Activated naive CD4-positive, alpha-beta T cell treated with anti-CD3 and anti-CD28 coated beads for 36 hours (primary cell): ENCODE measurements around the gene TEX36. TPM values are rescaled to one million over a fixed set of nuclear protein-coding genes. Genes with fewer than 3 reads are reported as not detected.

Experiments
- CTCF ChIA-PET: fragments of 350-600 bp; sonication (Branson Sonifier 250); formaldehyde crosslinking; loops from one replicate; lab custom pipeline; 2021; ENCODE audit warnings: antibody characterized with exemption; lab: Charles Lee
- DNase-seq: peaks from one replicate; pipeline ENCODE4 v3.0.0-alpha.2; 2020
- H3K27ac Mint-ChIP-seq: one replicate; pipeline ENCODE4 v1.8.0; 2021; ENCODE audit warnings: mild to moderate bottlenecking, mixed read lengths
- H3K27me3 Mint-ChIP-seq: one replicate; pipeline ENCODE4 v1.8.0; 2021; ENCODE audit warnings: low read depth, mixed read lengths
- H3K36me3 Mint-ChIP-seq: one replicate; pipeline ENCODE4 v1.8.0; 2021; ENCODE audit warnings: low read depth, mixed read lengths
- H3K4me1 Mint-ChIP-seq: one replicate; pipeline ENCODE4 v1.8.0; 2021; ENCODE audit warnings: low read depth, mixed read lengths
- H3K4me3 Mint-ChIP-seq: one replicate; pipeline ENCODE4 v1.8.0; 2021; ENCODE audit warnings: mild to moderate bottlenecking, moderate library complexity, mixed read lengths
- H3K9me3 Mint-ChIP-seq: one replicate; pipeline ENCODE4 v1.8.0; 2021; ENCODE audit warnings: mixed read lengths
- intact Hi-C: fragments of 100-400 bp; cut with micrococcal nuclease; formaldehyde crosslinking; loops from one replicate; pipeline ENCODE4 v1.15.1; 2023
- total RNA-seq, 2 experiments: library from RNA; stranded (reverse); gene quantifications; one replicate each; pipeline ENCODE4 v1.2.3, GENCODE V29; 2021

TEX36 gene
- total RNA-seq, 2 experiments from 2014 or later: not detected

DNA sequence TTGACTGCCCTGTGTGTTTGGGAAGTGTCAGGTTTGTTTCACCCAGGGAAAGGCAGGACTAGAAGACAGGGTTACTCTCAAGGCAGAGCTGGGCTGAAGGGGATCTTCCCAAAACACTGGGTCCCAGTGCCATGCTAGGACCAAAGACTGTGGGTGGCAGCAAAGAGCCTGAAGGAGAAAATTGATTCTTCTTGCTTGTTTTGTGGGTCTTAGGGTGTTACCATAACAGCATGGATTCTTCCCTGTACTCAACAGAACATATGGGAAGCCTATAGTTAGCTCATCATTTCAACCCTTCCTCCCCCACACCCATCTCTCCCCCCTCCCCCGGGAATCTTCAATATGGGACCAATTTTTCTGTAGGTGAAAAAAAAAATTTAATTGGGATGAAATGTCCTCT, 42.3 kb downstream of the TEX36 start:
- no peak overlapping the region for H3K4me3 Mint-ChIP-seq
- no peaks in the 10 kb centered on the region for H3K4me1 Mint-ChIP-seq
- intact Hi-C loops: no loop called here
- H3K27me3 Mint-ChIP-seq: peaks cover 35% of the 10 kb centered on the region
- no peaks in the 10 kb centered on the region for H3K36me3 Mint-ChIP-seq
- no peak overlapping the region for H3K27ac Mint-ChIP-seq
- CTCF ChIA-PET: no interaction called here
- no peak for DNase-seq
- no peaks in the 10 kb centered on the region for H3K9me3 Mint-ChIP-seq

DNA sequence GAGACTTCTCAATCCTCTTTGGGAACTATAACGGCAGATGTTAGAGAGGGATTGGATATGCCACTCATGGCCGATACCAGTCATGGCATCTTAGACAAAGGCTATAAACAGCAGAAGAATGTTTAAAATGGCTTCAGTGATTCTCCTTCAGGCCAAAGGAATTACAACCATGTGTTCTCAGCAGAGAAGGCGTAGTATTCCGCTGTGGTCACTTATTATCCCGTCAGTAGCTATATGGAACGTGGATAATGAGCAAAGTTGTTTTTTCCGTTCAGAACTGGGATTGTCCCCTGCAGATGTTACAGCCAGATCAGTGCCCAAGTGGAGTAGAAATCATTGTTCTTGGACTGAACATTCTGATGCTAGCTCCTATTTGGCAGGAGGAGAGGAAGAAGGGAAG, 43.1 kb downstream of the TEX36 start:
- no peak for DNase-seq
- Mint-ChIP-seq H3K27me3 (peaks cover 35% of the 10 kb centered on the region), H3K36me3 (no peaks in the 10 kb centered on the region), H3K4me3 (no peak overlapping the region), H3K27ac (no peak overlapping the region), H3K9me3 (no peaks in the 10 kb centered on the region), H3K4me1 (no peaks in the 10 kb centered on the region)
- intact Hi-C loops: no loop called here
- CTCF ChIA-PET: no interaction called here

DNA sequence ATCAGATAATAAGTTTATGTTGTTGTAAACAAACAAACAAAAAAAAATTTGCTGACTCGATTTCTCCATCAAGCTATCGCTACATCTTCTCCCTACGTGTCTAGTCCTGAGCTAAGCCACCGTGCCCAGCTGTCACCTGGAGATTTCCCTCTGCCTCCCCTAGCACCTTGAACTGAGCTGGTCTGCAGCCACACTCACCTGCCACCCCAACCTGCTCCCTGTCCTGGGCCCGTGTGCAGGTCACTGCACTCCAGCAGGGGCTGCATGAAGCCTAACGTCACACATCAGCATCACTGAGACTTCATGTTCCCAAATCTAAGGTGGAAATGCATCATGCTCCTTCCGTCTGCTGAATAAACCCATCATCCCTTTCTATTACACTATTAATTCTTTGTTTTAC, 44.4 kb downstream of the TEX36 start:
- H3K36me3 Mint-ChIP-seq: no peaks in the 10 kb centered on the region
- CTCF ChIA-PET: interaction anchor here (0.5 kb wide), 1 partner anchor 73 kb away, joined by 4 read pairs; no protein-coding TSS in a partner anchor

DNA sequence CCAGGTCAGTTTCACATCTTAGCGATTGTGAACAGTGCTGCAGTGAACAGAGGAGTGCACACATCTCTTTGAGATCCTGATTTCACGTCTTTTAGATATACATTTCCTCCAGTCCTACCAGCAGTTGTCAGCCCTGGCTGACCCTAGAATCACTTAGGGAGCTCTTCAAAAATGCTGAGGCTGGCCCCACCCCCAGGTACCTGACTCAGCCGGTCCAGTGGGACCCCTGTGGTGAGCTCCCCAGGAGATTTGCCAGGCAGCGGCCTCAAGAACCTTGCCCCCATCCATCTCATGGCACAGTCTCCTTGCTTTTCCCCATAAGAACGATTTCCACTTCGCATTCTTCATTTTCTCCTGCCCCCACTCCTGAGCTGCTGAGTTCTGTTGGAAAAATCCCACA, 45.5 kb downstream of the TEX36 start:
- intact Hi-C loops: no loop called here
- Mint-ChIP-seq H3K36me3 (no peaks in the 10 kb centered on the region), H3K4me1 (no peaks in the 10 kb centered on the region), H3K4me3 (no peak overlapping the region), H3K27ac (no peak overlapping the region), H3K9me3 (no peaks in the 10 kb centered on the region), H3K27me3 (peaks cover 26% of the 10 kb centered on the region)
- CTCF ChIA-PET: no interaction called here
- no peak for DNase-seq

More for the DNA sequence above, 44.4 kb downstream of the TEX36 start:
- intact Hi-C loops: no loop called here
- H3K27ac Mint-ChIP-seq: no peak overlapping the region
- no peak for DNase-seq
- no peaks in the 10 kb centered on the region for H3K9me3 Mint-ChIP-seq
- H3K27me3 Mint-ChIP-seq: peaks cover 29% of the 10 kb centered on the region
- H3K4me1 Mint-ChIP-seq: no peaks in the 10 kb centered on the region
- no peak overlapping the region for H3K4me3 Mint-ChIP-seq

DNA sequence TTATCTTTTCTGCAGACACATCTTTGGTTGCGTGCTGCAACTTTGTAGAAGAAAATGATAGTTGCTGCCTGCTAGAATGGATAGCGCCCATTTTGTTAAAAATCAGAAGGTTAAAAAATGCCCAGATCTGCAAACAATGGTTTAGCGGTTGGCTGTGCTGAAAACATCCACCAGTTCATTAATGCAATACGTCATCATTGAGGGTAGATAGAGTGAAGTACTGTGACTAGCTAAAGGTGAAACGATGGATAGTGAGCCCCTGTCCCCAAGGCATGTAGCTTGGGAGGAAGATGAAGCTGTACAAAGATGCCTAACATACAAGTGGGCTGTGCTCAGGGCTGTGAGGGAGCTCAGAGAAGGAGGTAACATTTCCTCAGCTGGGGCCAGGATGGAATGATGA, 48.4 kb downstream of the TEX36 start:
- Mint-ChIP-seq H3K27ac (no peak overlapping the region), H3K4me3 (no peak overlapping the region), H3K9me3 (no peaks in the 10 kb centered on the region), H3K36me3 (no peaks in the 10 kb centered on the region), H3K4me1 (no peaks in the 10 kb centered on the region), H3K27me3 (peaks cover 11% of the 10 kb centered on the region)
- CTCF ChIA-PET: no interaction called here
- intact Hi-C loops: no loop called here
- DNase-seq: no peak

DNA sequence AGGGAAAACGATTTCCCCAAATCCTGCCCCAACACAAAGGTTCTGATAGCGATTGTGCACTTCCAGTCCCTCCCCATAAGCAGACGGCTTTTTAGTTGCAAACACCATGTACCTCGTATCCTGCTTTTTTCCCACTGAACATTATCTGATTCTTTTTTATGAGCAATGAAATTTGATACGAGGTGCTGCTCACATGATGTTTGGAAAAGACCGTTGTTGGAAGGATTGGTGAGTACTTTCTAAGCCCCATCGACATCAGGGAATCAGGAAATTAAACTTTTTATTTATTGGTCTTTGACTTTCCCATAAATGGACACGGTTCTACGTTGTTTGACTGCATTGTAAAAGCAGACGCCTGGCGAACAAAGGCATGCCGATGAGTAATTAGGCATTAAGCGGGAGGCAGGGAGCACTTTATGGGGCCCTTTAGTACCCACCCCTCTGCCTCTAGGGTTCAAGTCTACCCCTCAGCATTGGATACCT, 49.4 kb downstream of the TEX36 start:
- H3K27ac Mint-ChIP-seq: no peak overlapping the region
- peaks cover 9% of the 10 kb centered on the region for H3K27me3 Mint-ChIP-seq
- no peaks in the 10 kb centered on the region for H3K9me3 Mint-ChIP-seq
- H3K36me3 Mint-ChIP-seq: no peaks in the 10 kb centered on the region
- intact Hi-C loops: no loop called here
- CTCF ChIA-PET: interaction anchor here (0.7 kb wide), 1 partner anchor 22 kb away, joined by 3 read pairs; no protein-coding TSS in a partner anchor
- no peaks in the 10 kb centered on the region for H3K4me1 Mint-ChIP-seq
- DNase-seq: no peak
- no peak overlapping the region for H3K4me3 Mint-ChIP-seq

DNA sequence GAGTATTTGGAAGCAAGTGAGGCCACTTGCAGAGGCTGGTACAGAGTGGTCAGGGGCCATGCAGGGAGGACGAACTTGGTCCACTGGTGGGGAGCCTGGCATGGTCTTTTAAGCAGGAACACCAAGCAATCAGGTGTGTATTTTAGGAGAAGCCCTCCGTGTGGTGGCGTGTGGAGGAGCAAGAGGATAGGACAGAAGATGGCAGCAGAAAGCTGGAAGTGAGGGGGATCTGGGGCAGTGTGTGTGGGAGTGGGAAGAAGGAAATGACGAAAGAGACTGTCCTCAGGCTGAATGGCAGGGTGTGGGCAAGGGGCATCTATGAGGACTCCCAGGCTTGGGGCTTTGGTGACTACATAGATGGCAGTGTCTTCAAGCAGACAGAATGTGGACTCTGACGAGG, 51.2 kb downstream of the TEX36 start:
- Mint-ChIP-seq H3K4me3 (no peak overlapping the region), H3K36me3 (no peaks in the 10 kb centered on the region), H3K27ac (no peak overlapping the region), H3K27me3 (no peaks in the 10 kb centered on the region), H3K9me3 (no peaks in the 10 kb centered on the region), H3K4me1 (no peaks in the 10 kb centered on the region)
- intact Hi-C loops: no loop called here
- DNase-seq: no peak
- CTCF ChIA-PET: no interaction called here

DNA sequence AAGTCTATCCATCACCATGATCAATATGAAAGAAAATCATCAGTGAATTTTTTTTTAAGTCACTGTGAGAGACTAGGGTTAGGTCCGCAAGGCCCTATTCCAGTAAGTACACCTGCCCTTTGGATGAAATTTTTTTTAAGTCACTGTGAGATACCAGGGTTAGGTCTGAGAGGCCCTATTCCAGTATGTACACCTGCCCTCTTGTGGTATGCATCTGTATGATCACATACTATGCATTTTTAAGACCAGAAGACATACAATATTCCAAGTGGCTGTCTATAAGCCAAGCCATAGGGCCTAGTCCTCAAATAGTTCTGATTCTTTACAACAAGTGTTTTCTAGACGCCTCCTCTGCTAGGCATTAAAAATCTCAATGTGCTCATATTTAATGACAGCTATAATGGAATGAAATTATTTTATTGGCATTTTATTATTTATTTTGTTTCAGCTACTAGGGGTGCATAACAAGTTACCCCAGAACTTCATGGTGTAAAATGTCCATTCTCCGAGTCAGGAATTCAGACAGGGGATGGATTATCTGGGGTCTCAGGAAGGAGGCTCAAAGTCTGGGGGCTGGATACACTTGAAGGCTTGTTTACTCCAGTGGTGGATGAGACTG, 53.1 kb downstream of the TEX36 start:
- CTCF ChIA-PET: interaction anchor here (0.6 to 1.0 kb wide), 3 partner anchors 29 to 638 kb away, joined by 3 read pairs; no protein-coding TSS in a partner anchor
- intact Hi-C loops: loop anchor here (1.0 kb wide), 1 partner anchor 582 kb away; no protein-coding TSS in a partner anchor
- DNase-seq: no peak

DNA sequence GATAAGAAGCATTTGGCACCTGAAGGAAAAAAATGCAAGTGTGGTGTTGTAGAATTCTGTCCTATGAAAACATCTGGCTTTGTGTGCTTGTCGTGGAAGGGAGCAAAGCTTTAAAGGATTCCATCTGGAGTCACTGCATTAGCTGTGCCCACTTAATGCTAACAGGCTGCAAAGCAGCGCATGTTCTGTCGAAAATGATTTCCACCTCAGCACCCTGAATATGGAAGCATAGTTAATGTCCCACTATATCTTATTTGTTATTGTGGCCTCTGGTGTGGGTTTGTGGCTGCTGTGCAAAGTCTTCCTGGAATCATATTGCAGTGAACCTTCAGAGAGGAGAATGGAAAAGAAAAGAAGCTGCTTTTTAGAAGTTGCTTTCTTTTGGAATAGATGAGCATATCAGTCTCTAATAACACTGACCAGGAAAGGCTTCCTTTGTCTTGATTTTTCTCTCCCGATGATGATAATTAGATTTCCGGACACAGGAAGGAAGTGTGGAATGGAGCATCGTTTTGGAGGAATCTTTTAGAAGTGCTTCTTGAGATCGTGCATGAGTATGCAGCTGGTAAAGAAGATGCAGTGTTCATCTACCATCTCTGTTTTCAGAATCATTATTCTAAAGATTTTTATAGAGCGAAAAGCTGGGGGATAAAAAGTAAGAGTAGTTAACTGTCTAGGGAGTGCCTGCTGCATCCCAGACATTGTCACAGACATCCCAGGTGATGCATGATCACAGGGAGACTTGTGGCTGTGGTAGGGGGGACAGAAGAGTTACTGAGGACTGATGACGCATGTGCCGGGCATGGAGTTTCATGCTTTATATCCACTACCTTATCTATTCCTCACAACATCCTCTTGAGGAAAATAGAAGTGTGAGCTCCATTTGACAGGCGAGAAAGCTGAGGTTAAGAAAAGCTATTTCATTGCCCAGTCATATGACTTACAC, 54.6 kb downstream of the TEX36 start:
- CTCF ChIA-PET: interaction anchor here (0.7 to 1.0 kb wide), 3 partner anchors 28 to 1109 kb away, joined by 3 read pairs; no protein-coding TSS in a partner anchor
- Mint-ChIP-seq H3K27me3 (peaks cover 7% of the 10 kb centered on the region), H3K4me3 (no peak overlapping the region), H3K4me1 (no peaks in the 10 kb centered on the region), H3K9me3 (no peaks in the 10 kb centered on the region), H3K36me3 (no peaks in the 10 kb centered on the region), H3K27ac (no peak overlapping the region)
- DNase-seq: no peak
- intact Hi-C loops: loop anchor here (1.0 kb wide), 1 partner anchor 580 kb away; no protein-coding TSS in a partner anchor

More for the DNA sequence above, 53.1 kb downstream of the TEX36 start:
- H3K4me1 Mint-ChIP-seq: no peaks in the 10 kb centered on the region
- no peaks in the 10 kb centered on the region for H3K36me3 Mint-ChIP-seq
- no peak overlapping the region for H3K4me3 Mint-ChIP-seq
- peaks cover 7% of the 10 kb centered on the region for H3K27me3 Mint-ChIP-seq
- no peaks in the 10 kb centered on the region for H3K9me3 Mint-ChIP-seq
- no peak overlapping the region for H3K27ac Mint-ChIP-seq

DNA sequence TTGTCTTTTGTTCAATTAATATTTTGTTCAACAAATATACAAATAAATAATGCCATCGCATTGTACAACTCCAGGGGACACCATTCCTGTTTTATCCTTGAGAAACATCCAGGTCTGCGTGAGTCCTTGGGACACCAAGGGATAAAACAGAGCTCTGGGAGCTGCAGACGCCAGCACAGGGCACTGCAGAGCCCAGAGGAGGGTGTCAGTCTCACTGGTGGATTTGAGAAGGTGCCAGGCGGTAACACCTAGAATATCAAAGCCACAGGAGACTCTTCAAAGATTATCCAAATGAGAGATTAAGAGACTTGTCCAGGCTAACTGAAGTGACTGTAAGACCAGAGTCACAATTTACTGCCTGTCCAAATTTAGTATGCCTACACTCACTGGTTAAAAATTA, 55.3 kb downstream of the TEX36 start:
- Mint-ChIP-seq H3K27me3 (peaks cover 10% of the 10 kb centered on the region), H3K36me3 (no peaks in the 10 kb centered on the region), H3K4me3 (no peak overlapping the region), H3K9me3 (no peaks in the 10 kb centered on the region), H3K27ac (no peak overlapping the region), H3K4me1 (no peaks in the 10 kb centered on the region)
- CTCF ChIA-PET: no interaction called here
- intact Hi-C loops: no loop called here
- DNase-seq: no peak

DNA sequence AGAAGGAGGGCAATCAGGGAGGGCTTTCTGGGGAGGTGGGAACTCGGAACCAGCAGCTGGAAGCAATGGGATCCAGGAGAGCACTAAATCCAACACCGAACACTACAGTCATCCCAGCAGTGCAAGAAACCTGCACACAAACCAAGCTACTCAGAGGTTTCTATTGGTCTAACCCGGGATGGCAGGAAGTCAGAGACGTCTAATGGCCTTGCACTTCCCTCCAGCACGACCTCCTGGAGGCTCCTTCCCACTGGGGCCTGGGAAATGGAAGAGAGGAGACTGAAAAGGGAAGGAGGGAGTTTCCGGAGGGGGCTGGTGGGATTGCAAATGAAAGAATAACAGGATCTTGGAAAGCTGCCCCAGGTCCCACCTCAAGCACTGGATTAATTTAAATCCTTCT, 56.3 kb downstream of the TEX36 start:
- Mint-ChIP-seq H3K4me1 (no peaks in the 10 kb centered on the region), H3K9me3 (no peaks in the 10 kb centered on the region), H3K27me3 (peaks cover 13% of the 10 kb centered on the region), H3K27ac (no peak overlapping the region), H3K4me3 (no peak overlapping the region), H3K36me3 (no peaks in the 10 kb centered on the region)
- CTCF ChIA-PET: no interaction called here
- DNase-seq: no peak
- intact Hi-C loops: no loop called here

DNA sequence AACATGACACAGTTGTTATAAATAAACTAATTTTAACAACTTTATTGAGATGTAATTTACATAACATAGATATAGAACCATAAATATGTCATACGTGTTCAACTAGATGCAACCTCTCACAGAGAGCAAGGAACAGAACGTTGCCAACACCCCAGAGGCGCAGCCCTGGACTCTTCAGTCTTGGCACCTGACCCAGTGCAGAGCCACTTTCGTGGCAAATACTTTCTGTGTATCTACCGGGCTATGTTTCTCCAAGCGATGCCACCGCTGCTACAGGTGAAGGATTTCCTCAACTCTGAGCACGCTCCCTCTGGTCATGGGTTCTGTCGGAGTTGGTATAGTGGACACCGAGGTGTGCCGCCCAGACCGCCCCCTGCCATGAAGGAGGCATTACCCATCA, 57.4 kb downstream of the TEX36 start:
- Mint-ChIP-seq H3K4me3 (no peak overlapping the region), H3K27me3 (peaks cover 13% of the 10 kb centered on the region), H3K4me1 (no peaks in the 10 kb centered on the region), H3K27ac (no peak overlapping the region), H3K36me3 (no peaks in the 10 kb centered on the region), H3K9me3 (no peaks in the 10 kb centered on the region)
- CTCF ChIA-PET: no interaction called here
- no peak for DNase-seq
- intact Hi-C loops: no loop called here
